GM06990 (cell line): Measurements from ENCODE around the gene PPP2R2C.

Experiments used
- DNase-seq: peaks from one replicate; pipeline ENCODE4 v3.0.0-alpha.2; 2011; ENCODE audit not compliant: insufficient read length; ENCODE audit errors: extremely low read depth
- H3K27me3 ChIP-seq: replicated peaks from 2 replicates; pipeline ENCODE4 v1.6.0; 2011; ENCODE audit warnings: low read length; ENCODE audit not compliant: control insufficient read depth, insufficient read depth
- H3K36me3 ChIP-seq: 2 replicates; pipeline ENCODE4 v1.5.1; 2011; ENCODE audit warnings: low read length; ENCODE audit not compliant: control insufficient read depth, insufficient read depth
- H3K4me3 ChIP-seq: replicated peaks from 2 replicates; pipeline ENCODE4 v1.5.1; 2011; ENCODE audit warnings: low read depth, mild to moderate bottlenecking, control low read depth, low read length
- CTCF ChIP-seq: IDR thresholded peaks from 2 replicates; pipeline ENCODE4 v1.5.1; 2011; ENCODE audit warnings: low read length, control low read depth, mild to moderate bottlenecking, inconsistent platforms; ENCODE audit not compliant: insufficient read depth, poor library complexity, severe bottlenecking

The PPP2R2C gene

GRCh38 chr4:6372649-6373525 lies 99.5 kb downstream of the PPP2R2C start:
- Histone ChIP-seq H3K27me3 (peaks cover 4% of the 10 kb centered on the region; the same call in 1 of the 2 replicates), H3K4me3 (no peak overlapping the region), H3K36me3 (no peaks in the 10 kb centered on the region)
- TF ChIP-seq CTCF = no peak
- no peak for DNase-seq

GRCh38 chr4:6371812-6372211 lies 100.6 kb downstream of the PPP2R2C start:
- Histone ChIP-seq H3K4me3 (no peak overlapping the region), H3K36me3 (no peaks in the 10 kb centered on the region), H3K27me3 (peaks cover 3% of the 10 kb centered on the region; the same call in 1 of the 2 replicates)
- no peak for TF ChIP-seq CTCF
- no peak for DNase-seq

GRCh38 chr4:6371271-6371670 lies 101.1 kb downstream of the PPP2R2C start:
- no peaks in the 10 kb centered on the region for H3K36me3 ChIP-seq
- no peak for TF ChIP-seq CTCF
- H3K27me3 ChIP-seq = peaks cover 2% of the 10 kb centered on the region; the same call in 1 of the 2 replicates
- DNase-seq = no peak
- H3K4me3 ChIP-seq = no peak overlapping the region

GRCh38 chr4:6369924-6370645 lies 102.3 kb downstream of the PPP2R2C start:
- no peak for DNase-seq
- no peak overlapping the region for H3K4me3 ChIP-seq
- TF ChIP-seq CTCF = no peak
- H3K36me3 ChIP-seq = no peaks in the 10 kb centered on the region
- peaks cover 2% of the 10 kb centered on the region; the same call in 1 of the 2 replicates for H3K27me3 ChIP-seq

- no peak for DNase-seq
- Histone ChIP-seq H3K27me3 (peaks cover 4% of the 10 kb centered on the region; the same call in 1 of the 2 replicates), H3K36me3 (no peaks in the 10 kb centered on the region), H3K4me3 (no peak overlapping the region)
- no peak for TF ChIP-seq CTCF
These were observed 102.9 kb downstream of the PPP2R2C start for GRCh38 chr4:6369511-6369910.
